Measurements from ENCODE around the gene SLC7A9.
"Not testable (repeated sequence)": the region's sequence is repeated elsewhere in the genome, so short reads cannot be mapped to it uniquely, and the experiment has no call there.

The SLC7A9 gene

DNA sequence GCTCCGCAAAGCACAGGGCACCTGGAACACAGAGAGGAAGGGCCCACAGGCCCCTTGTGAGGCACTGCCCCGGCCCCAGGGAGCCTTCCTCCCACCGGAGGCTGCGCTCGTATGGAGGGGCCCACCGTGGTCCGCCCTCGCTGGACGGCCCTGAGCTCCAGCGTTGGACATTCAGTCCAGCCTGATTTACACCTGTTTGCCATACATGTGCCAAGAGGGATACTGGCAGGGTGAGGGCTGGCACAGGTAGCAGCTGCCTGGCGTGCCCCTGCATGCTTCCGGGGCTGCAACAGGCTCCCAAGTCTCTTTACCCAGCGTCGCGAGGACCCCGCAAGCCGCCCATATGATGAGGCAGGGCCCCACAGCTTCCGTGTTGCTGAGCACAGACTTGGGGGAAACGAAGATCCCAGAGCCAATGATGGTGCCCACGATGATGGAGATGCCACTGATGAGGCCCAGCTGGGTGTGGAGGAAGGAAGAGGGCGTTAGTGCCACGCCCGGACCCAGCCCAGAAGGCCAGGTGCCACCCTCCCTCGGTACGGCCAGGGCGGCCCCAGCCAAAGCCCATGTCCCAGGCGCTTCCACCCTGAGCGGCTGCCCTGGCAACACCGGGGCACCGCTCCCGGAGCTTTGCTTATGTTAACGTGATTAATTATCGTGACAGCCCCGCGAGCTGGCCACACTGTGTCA is 5.1 kb downstream of the SLC7A9 start:
- DNase-seq (ENCODE audit: low read depth in 1 of 2, low spot score in 1 of 2) = no peak

DNA sequence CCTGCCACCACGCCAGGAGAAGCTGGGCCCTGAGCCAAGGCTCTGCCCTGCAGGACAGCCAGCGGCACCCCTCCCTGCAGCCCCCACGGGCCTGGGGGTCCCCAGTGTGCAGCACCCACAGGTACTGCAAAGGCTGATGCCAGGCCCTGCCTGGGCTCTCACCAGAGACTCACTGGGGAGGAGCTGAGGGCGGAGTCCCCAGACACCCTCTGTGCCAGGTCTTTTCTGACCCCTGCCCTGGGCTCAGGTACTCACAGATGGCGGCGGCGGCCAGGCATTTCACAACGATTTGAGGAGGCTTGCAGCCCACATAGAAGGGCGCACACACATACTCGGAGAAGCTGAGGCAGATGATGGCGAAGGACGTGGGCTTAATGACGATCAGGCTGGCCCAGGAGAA is 5.7 kb downstream of the SLC7A9 start:
- DNase-seq (ENCODE audit: low read depth in 1 of 2, low spot score in 1 of 2) = no peak

GRCh38 chr19:32863301-32863700 is 6.3 kb downstream of the SLC7A9 start:
- DNase-seq (ENCODE audit: low read depth in 1 of 2, low spot score in 1 of 2) = no peak

- DNase-seq (ENCODE audit: low read depth in 1 of 2, low spot score in 1 of 2) = no peak
These were observed 6.8 kb downstream of the SLC7A9 start for GRCh38 chr19:32862741-32863140.

- DNase-seq (ENCODE audit: low read depth in 1 of 2, low spot score in 1 of 2) = no peak
These were observed 7.4 kb downstream of the SLC7A9 start for GRCh38 chr19:32862173-32862572.

- no peak for DNase-seq (ENCODE audit: low read depth in 1 of 2, low spot score in 1 of 2)
These were observed 8.0 kb downstream of the SLC7A9 start for GRCh38 chr19:32861596-32861995.

DNA sequence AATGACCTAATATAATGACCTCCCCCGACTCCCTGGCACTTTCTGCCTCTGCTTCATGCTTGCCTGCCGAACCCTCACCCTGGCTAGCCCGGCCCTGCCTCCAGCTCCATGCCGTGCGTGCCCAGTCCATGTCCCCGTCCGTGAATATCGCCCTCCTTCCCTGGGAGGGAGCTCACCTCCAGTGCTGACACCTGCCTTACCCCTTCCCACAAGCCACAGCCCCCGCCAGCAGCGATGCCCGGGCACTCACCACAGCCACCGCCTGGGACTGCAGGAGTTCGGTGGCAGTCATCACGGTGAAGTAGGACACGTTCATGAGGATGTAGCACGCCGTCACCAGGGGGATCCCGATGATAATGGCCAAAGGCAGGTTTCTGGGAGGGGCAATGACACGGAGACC is 10.0 kb downstream of the SLC7A9 start:
- no peak for DNase-seq (ENCODE audit: low read depth in 1 of 2, low spot score in 1 of 2)

GRCh38 chr19:32858559-32858958 is 11.0 kb downstream of the SLC7A9 start:
- no peak for DNase-seq (ENCODE audit: low read depth in 1 of 2, low spot score in 1 of 2)

DNA sequence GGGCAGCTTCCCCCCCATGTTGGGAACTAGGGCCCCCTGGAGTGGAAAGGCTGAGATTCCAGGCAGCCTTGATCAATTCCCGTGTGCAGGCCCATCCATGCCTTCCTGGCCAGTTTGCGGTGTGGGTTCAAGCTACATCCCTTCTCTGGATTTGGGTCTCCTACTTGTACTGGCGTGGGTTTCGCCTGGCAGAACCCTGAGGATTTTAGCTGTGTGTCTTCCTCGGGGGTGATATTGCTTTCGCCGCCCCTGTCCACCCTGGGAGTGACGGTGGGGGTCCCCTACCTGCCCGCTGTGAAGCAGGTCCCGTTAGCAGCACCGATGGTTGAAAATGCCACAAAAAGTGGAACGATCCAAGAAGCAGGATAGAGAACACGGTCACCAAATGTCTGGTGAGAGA is 11.4 kb downstream of the SLC7A9 start:
- DNase-seq (ENCODE audit: low read depth in 1 of 2, low spot score in 1 of 2) = no peak

DNA sequence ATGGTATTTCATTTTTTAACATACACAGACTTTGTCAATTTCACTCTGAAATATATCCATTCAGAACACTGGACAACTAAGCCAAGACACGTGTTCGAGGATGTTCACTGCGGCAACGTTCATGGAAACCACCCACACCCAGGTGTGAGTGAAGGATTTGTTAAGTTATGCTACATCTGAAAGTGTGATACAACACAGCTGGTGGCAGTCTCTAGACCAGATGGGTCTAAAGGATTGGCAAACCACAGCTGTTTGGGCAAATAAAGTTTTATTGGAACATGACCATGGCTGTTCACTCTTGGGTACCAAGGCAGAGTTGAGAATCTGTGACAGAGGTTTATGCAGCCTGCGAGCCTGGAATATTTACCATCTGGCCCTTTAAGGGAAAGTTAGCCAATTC is 12.0 kb downstream of the SLC7A9 start:
- no peak for DNase-seq (ENCODE audit: low read depth in 1 of 2, low spot score in 1 of 2)

DNA sequence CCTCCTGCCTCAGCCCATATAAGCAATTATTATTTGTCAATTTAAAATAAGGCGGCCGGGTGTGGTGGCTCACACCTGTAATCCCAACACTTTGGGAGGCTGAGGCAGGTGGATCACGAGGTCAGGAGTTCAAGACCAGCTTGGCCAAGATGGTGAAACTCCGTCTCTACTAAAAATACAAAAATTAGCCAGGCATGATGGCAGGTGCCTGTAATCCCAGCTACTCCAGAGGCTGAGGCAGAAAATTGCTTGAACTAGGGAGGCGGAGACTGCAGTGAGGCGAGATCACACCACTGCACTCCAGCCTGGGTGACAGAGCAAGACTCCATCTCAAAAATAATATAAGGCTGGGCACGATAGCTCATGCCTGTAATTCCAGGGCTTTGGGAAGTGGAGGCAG is 12.7 kb downstream of the SLC7A9 start:
- not testable (repeated sequence) for DNase-seq (ENCODE audit: low read depth in 1 of 2, low spot score in 1 of 2)

DNA sequence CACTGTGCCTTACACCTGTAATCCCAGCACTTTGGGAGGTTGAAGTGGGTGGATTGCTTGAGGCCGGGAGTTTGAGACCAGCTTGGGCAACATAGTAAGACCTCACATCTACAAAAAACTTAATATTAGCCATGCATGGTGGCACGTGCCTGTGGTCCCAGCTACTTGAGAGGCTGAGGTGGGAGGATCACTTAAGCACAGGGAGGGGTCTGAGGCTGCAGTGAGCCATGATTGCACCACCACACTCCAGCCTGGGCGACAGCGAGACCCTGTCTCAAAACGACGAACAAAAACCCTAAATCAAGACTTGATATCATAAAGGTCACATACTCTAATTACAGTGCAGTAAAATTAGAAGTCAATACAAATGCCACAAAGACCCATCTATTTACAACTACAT is 17.4 kb downstream of the SLC7A9 start:
- DNase-seq (ENCODE audit: low read depth in 1 of 2, low spot score in 1 of 2) = no peak

DNA sequence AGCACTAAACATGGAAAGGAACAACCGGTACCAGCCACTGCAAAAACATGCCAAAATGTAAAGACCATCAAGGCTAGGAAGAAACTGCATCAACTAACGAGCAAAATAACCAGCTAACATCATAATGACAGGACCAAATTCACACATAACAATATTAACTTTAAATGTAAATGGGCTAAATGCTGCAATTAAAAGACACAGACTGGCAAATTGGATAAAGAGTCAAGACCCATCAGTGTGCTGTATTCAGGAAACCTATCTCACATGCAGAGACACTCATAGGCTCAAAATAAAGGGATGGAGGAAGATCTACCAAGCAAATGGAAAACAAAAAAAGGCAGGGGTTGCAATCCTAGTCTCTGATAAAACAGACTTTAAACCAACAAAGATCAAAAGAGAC is 21.5 kb downstream of the SLC7A9 start:
- DNase-seq (ENCODE audit: low read depth in 1 of 2, low spot score in 1 of 2) = not testable (repeated sequence)

- no peak for DNase-seq (ENCODE audit: low read depth in 1 of 2, low spot score in 1 of 2)
These were observed 25.8 kb downstream of the SLC7A9 start for GRCh38 chr19:32843716-32844245.

DNA sequence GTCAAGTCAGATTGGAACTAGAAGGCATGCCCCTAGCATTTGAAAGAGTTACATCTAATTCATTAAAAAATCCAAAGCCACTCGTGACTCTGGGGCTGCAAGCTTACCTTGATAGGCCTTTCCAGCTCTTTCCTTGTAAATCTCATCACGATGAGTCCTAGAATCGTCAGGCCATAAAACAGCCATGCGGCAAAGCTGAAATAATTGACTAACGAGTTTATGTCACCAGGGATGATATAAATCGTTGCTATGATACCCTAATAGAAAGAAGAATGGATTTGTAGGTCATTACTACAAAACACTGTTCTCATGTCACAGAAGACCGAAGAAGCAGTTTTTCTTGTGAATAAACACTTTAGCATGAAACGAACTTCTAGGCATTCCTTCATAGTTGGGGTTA is 27.5 kb downstream of the SLC7A9 start:
- DNase-seq (ENCODE audit: low read depth in 1 of 2, low spot score in 1 of 2) = no peak

GRCh38 chr19:32837531-32837930 is 32.0 kb downstream of the SLC7A9 start:
- DNase-seq (ENCODE audit: low read depth in 1 of 2, low spot score in 1 of 2) = no peak

DNA sequence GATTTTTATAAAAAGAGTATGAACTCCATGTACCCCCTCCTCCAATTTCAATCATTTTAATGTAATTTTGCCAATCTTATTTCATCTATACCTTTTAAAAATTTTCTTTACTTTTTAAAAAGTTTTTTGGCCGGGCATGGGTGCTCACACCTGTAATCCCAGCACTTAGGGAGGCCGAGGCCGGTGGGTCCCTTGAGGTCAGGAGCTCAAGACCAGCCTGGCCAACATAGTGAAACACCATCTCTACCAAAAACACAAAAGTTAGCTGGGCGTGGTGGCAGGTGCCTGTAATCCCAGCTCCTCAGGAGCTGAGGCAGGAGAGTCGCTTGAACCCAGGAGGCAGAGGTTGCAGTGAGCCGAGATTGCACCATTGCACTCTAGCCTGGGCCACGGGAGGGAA is 36.2 kb downstream of the SLC7A9 start:
- not testable (repeated sequence) for DNase-seq (ENCODE audit: low read depth in 1 of 2, low spot score in 1 of 2)

- not testable (repeated sequence) for DNase-seq (ENCODE audit: low read depth in 1 of 2, low spot score in 1 of 2)
These were observed 36.7 kb downstream of the SLC7A9 start for GRCh38 chr19:32832825-32833224.

DNA sequence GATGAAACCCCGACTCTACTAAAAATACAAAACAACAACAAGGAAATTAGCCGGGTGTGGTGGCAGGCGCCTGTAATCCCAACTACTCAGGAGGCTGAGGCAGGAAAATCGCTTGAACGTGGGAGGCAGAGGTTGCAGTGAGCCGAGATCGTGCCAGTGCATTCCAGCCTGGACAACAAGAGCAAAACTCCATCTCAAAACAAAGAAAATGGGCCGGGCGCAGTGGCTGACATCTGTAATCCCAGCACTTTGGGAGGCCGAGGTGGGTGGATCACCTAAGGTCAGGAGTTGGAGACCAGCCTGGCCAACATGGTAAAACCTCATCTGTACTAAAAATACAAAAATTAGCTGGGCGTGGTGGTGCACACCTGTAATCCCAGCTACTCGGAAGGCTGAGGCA is 37.5 kb downstream of the SLC7A9 start:
- DNase-seq (ENCODE audit: low read depth in 1 of 2, low spot score in 1 of 2) = not testable (repeated sequence)

GRCh38 chr19:32831611-32832010 is 38.0 kb downstream of the SLC7A9 start:
- no peak for DNase-seq (ENCODE audit: low read depth in 1 of 2, low spot score in 1 of 2)

DNA sequence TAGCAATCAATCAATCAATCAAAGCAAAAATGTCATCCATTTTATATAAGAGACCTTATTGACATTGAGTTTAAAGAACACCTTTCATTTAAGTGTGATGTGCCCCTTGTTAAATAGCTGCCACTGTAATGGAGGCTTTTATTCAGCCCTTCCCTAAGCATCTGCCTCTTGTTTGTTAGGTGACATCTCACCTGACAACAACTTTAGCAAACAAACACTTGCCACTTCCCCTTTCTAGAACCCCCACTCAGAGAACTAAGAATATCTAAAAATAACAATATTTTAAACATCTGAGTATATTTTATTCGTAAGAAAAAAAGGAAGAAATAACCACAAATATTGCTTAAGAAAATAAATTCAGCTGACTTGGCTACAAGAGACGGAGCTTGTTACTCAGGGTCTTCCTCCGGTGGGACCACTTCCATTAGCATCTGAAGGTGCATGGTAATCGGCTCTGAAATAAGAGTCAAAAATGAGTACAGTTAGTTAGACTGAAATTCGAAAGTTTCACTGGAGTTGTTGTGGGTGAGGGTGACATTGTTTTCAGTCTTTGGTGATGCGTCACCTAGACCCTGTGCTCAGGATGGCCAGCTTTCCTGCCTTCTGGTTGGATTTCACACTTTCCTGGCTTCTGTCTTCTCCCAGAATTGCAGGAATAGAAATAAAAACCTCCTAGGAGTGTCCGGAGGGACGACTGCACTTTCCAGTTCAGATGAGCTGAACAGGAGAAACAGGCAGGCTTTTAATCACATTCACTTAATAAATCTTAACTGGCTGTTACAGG is 39.1 kb downstream of the SLC7A9 start:
- DNase-seq (ENCODE audit: low read depth in 1 of 2, low spot score in 1 of 2) = no peak

- no peak for DNase-seq (ENCODE audit: low read depth in 1 of 2, low spot score in 1 of 2)
These were observed 40.1 kb downstream of the SLC7A9 start for GRCh38 chr19:32829345-32829896.
